Heart left ventricle (tissue), 13 donors: ENCODE measurements around the gene BNIP3.

Source experiments
- POLR2A ChIP-seq, 2 donors: fragments of 450-650 bp; IDR thresholded peaks; one replicate each; pipeline ENCODE4 v1.6.1; 2017; ENCODE audit warnings: antibody characterized with exemption in 2 of 2, mild to moderate bottlenecking in 2 of 2, moderate library complexity in 2 of 2
- TF ChIP-seq, protein P1 (sequence below), 12 donors: fragments of 200-600 bp; sonication (generic) in 4 of 12; IDR thresholded peaks; one replicate each; pipeline versions ENCODE4 v1.5.0 to v1.8.0; 2018 to 2022; ENCODE audit warnings: antibody characterized with exemption in 12 of 12, mild to moderate bottlenecking in 5 of 12
- donor health status: ischemic (EF 13 %, LVEDD 7.1; RV severe dilation, severe dysfunction).
- donor health status: DM: no; HTN: yes; CAD: no.
- donor health status: DM: no; HTN: no; CAD: no.
- donor health status: ischemic (EF 25% LVEDD 6.9; RV normal size, moderate dysfunction).
- donor health status: ischemic (EF 25% LVEDD 5.7; RV mildly dilated, moderate dysfunction).
- donor health status: ischemic (EF 35%, LVEDD 5.7; RV mildly dilated, moderate dysfunction).
- donor health status: nonischemic (EF 11% LVEDD 7.7; RV severe dilation, severe dysfunction).
- donor health status: DM: yes; HTN: yes; CAD: no.
- donor health status: PGD.
- donor health status: ischemic (EF 29% LVEDD 5.4; RV normal size, mild dysfunction).
- donor health status: nonischemic (EF 23%, LVEDD 6.1; RV moderate dilation, normal function).

DNA sequence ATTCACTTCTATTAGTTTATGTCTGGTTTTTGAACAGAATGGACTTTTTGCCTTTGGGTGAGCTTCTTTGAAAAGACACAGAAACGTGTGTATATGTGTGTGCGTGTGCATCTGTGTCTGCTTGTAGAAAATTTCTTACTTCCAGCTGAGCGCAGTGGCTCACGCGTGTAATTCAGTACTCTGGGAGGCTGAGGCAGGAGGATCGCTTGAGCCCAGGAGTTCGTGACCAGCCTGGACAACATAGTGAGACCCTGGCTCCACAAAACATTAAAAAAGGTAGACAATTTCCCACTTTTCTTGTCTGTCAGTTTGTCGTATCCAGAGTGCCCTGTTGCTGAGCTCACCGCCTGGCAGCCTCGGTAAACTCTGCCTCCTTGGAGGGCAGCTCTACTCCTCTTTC is 55.5 kb downstream of the BNIP3 start:
- TF ChIP-seq, protein P1, sequence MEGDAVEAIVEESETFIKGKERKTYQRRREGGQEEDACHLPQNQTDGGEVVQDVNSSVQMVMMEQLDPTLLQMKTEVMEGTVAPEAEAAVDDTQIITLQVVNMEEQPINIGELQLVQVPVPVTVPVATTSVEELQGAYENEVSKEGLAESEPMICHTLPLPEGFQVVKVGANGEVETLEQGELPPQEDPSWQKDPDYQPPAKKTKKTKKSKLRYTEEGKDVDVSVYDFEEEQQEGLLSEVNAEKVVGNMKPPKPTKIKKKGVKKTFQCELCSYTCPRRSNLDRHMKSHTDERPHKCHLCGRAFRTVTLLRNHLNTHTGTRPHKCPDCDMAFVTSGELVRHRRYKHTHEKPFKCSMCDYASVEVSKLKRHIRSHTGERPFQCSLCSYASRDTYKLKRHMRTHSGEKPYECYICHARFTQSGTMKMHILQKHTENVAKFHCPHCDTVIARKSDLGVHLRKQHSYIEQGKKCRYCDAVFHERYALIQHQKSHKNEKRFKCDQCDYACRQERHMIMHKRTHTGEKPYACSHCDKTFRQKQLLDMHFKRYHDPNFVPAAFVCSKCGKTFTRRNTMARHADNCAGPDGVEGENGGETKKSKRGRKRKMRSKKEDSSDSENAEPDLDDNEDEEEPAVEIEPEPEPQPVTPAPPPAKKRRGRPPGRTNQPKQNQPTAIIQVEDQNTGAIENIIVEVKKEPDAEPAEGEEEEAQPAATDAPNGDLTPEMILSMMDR (IDR thresholded peaks at IDR 0.05), result no peak
- no peak for TF ChIP-seq POLR2A (IDR thresholded peaks at IDR 0.05)
